A673 (cell line): ENCODE results near the gene AIF1. TPM values are rescaled to one million over a fixed set of nuclear protein-coding genes. Genes with fewer than 3 reads are reported as not detected.

Source experiments
- BruUV-seq: library from RNA; stranded (reverse); fragments of 400-500 nt; replicated peaks from 2 replicates; lab custom pipeline; 2021; lab: Mats Ljungman, UMichigan
- CTCF ChIA-PET: fragments of 300-600 bp; sonication (Branson Sonifier 250); formaldehyde crosslinking; loops from one replicate; lab custom pipeline; 2022; ENCODE audit warnings: antibody characterized with exemption; lab: Charles Lee
- POLR2A ChIA-PET: fragments of 300-600 bp; sonication (Branson Sonifier 250); formaldehyde crosslinking; loops from one replicate; lab custom pipeline; 2022; ENCODE audit warnings: antibody characterized with exemption; ENCODE audit not compliant: low non-redundant PET; lab: Charles Lee
- DNase-seq: peaks from one replicate; pipeline ENCODE4 v3.0.0-alpha.2; 2015; ENCODE audit warnings: low spot score
- H3K27ac ChIP-seq: fragments of 200-600 bp; sonication (generic); 2 replicates; pipeline ENCODE4 v1.5.1; 2016; ENCODE audit warnings: mixed run types, low read depth, mild to moderate bottlenecking, mixed read lengths, antibody characterized with exemption, low read length; ENCODE audit not compliant: poor library complexity, severe bottlenecking
- H3K27me3 ChIP-seq: fragments of 200-600 bp; sonication (generic); replicated peaks from 2 replicates; pipeline ENCODE4 v1.6.1; 2017; ENCODE audit warnings: mixed run types, low read depth, mild to moderate bottlenecking, mixed read lengths, antibody characterized with exemption, low read length; ENCODE audit not compliant: insufficient read depth, poor library complexity
- H3K36me3 ChIP-seq: fragments of 200-600 bp; sonication (generic); 2 replicates; pipeline ENCODE4 v1.6.1; 2016; ENCODE audit warnings: mixed run types, mild to moderate bottlenecking, mixed read lengths, antibody characterized with exemption, low read length; ENCODE audit not compliant: insufficient read depth, poor library complexity, severe bottlenecking
- H3K4me1 ChIP-seq: fragments of 200-600 bp; sonication (generic); 2 replicates; pipeline ENCODE4 v1.6.1; 2017; ENCODE audit warnings: mixed run types, mild to moderate bottlenecking, mixed read lengths, antibody characterized with exemption, low read length; ENCODE audit not compliant: insufficient read depth, poor library complexity, severe bottlenecking
- H3K4me3 ChIP-seq: fragments of 200-600 bp; sonication (generic); 2 replicates; pipeline ENCODE4 v1.5.1; 2016; ENCODE audit warnings: low read depth, mixed run types, mild to moderate bottlenecking, mixed read lengths, low read length; ENCODE audit not compliant: poor library complexity, severe bottlenecking
- H3K9me3 ChIP-seq: fragments of 200-600 bp; sonication (generic); 2 replicates; pipeline ENCODE4 v1.6.1; 2016; ENCODE audit warnings: mixed run types, low read depth, mild to moderate bottlenecking, mixed read lengths, antibody characterized with exemption, low read length; ENCODE audit not compliant: poor library complexity, severe bottlenecking
- EZH2 ChIP-seq: fragments of 200-600 bp; sonication (generic); IDR thresholded peaks from 2 replicates; pipeline ENCODE4 v1.6.1; 2017; ENCODE audit warnings: borderline replicate concordance, low read depth, mild to moderate bottlenecking, mixed read lengths, antibody characterized with exemption, low read length; ENCODE audit not compliant: poor library complexity, severe bottlenecking
- intact Hi-C: fragments of 100-400 bp; cut with micrococcal nuclease; formaldehyde crosslinking; loops from one replicate; pipeline ENCODE4 v1.10.0; 2022; ENCODE audit not compliant: unreplicated experiment
- total RNA-seq: library from RNA; stranded (reverse); gene quantifications from 2 replicates; pipeline ENCODE4 v1.2.3, GENCODE V29; 2021
- TF ChIP-seq, protein P1 (sequence below): fragments of 300-800, 200-600 bp; sonication (generic); conservative IDR thresholded peaks from 2 replicates; pipeline ENCODE4 v1.5.1; 2017; ENCODE audit warnings: low read depth, mild to moderate bottlenecking, antibody characterized with exemption, low read length, moderate library complexity, mixed read lengths

AIF1 gene
- total RNA-seq, 1 experiment from 2014 or later, result 0.64 TPM

DNA sequence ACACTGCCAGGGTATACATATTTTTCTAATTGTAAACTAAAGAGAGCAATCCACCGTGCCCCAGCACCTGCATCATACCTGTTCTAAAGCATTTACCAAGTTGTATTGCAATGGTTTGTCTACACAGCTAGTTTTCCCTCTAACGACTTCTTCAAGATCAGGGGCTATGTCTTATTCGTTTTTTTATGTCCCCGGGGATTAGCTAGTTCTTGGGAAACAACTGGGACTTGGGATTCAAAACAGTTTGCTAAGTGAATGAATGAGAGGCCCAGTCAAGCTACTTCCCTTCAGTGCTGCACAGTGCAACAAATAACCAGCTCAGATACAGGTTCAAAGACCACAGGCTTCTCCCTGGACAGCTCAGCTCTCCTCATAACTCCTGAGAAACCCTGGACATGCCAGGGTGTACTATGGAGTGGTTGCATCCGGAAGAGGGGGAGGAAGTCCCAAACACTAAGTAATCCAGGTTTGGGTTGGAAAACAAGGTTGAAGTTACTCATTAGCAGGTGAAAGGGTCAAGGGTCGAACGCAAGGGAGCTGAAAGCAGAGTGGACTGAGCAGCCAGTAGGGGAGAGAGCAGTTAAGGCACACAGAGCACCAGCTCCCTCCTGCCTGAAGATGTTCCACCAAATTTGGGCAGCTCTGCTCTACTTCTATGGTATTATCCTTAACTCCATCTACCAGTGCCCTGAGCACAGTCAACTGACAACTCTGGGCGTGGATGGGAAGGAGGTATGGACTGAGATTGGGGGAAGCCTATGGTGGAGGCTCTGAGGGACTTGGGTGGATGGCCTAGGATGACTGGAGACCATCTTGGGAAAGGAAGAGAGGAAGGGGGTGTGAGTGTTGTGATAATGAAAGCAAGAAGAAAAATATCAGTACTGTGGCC, 40.6 kb downstream of the AIF1 start, which contains the start of gene APOM:
APOM (plus strand) TSS at position 546 of the 889 bp plus-strand sequence; CDS start at position 619, 73 bp downstream.
- ChIA-PET POLR2A (interaction anchor here (0.8 kb wide), 1 partner anchor 172 kb away, joined by 3 read pairs; the partner anchor contains the start of gene HSPA1B), CTCF (no interaction called here)
- TF ChIP-seq, protein P1, sequence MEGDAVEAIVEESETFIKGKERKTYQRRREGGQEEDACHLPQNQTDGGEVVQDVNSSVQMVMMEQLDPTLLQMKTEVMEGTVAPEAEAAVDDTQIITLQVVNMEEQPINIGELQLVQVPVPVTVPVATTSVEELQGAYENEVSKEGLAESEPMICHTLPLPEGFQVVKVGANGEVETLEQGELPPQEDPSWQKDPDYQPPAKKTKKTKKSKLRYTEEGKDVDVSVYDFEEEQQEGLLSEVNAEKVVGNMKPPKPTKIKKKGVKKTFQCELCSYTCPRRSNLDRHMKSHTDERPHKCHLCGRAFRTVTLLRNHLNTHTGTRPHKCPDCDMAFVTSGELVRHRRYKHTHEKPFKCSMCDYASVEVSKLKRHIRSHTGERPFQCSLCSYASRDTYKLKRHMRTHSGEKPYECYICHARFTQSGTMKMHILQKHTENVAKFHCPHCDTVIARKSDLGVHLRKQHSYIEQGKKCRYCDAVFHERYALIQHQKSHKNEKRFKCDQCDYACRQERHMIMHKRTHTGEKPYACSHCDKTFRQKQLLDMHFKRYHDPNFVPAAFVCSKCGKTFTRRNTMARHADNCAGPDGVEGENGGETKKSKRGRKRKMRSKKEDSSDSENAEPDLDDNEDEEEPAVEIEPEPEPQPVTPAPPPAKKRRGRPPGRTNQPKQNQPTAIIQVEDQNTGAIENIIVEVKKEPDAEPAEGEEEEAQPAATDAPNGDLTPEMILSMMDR, result no peak
- TF ChIP-seq EZH2, result no peak

DNA sequence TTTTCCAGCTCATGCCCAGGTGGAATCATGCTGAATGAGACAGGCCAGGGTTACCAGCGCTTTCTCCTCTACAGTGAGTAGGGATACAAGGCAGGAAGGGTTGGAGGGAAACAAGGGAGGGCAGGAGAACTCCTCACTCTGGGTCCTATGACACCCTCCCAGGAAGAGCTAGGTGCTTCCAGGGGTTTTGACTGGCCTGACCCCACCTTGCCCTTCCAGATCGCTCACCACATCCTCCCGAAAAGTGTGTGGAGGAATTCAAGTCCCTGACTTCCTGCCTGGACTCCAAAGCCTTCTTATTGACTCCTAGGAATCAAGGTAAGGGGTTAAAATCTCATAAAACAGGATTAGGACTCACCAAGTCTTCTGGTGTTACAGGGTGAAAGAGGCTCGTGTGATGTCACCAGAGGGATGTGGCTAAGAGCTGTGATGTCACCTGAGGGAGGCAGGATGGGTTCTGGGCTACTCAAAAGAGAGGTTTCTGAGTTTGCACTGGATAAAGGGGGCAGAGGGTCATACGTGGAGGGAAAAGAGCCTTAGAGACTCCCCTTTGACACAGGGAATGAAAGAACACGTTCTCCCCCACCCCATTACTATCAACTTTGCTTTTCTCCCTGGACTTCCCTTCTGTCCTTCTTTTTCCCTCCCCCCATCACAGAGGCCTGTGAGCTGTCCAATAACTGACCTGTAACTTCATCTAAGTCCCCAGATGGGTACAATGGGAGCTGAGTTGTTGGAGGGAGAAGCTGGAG, 42.5 kb downstream of the AIF1 start:
- no peak for TF ChIP-seq EZH2
- TF ChIP-seq, protein P1, result no peak
- DNase-seq, result no peak
- no TSS peak for BruUV-seq
- H3K4me1 ChIP-seq, result peaks cover 28% of the 10 kb centered on the region
- intact Hi-C loops, result loop anchor here (10.0 kb wide), 1 partner anchor 113 kb away; the partner anchor contains the start of genes ATP6V1G2, DDX39B and NFKBIL1
- no peaks in the 10 kb centered on the region for H3K9me3 ChIP-seq
- CTCF ChIA-PET, result no interaction called here
- H3K36me3 ChIP-seq, result peaks cover 11% of the 10 kb centered on the region
- no peaks in the 10 kb centered on the region for H3K27me3 ChIP-seq
- H3K27ac ChIP-seq, result peak overlapping the region; percentile 88
- POLR2A ChIA-PET, result interaction anchor here (0.6 kb wide), 1 partner anchor 162 kb away, joined by 4 read pairs; no protein-coding TSS in a partner anchor
- peak overlapping the region; percentile 83 for H3K4me3 ChIP-seq

More for the DNA sequence above, 40.6 kb downstream of the AIF1 start, which contains the start of gene APOM:
- peaks cover 27% of the 10 kb centered on the region for H3K4me1 ChIP-seq
- no peaks in the 10 kb centered on the region for H3K36me3 ChIP-seq
- no TSS peak for BruUV-seq
- no peak within 1 kb of the TSS for H3K27ac ChIP-seq
- no peaks in the 10 kb centered on the region for H3K27me3 ChIP-seq
- intact Hi-C loops, result loop anchor here (10.0 kb wide), 1 partner anchor 111 kb away; the partner anchor contains the start of genes ATP6V1G2, DDX39B and NFKBIL1
- H3K9me3 ChIP-seq, result no peaks in the 10 kb centered on the region
- DNase-seq, result no peak
- H3K4me3 ChIP-seq, result no peak within 1 kb of the TSS

GRCh38 chr6:31658158-31658688, 43.2 kb downstream of the AIF1 start:
- Histone ChIP-seq H3K4me3 (peak overlapping the region; percentile 83), H3K4me1 (peaks cover 33% of the 10 kb centered on the region), H3K36me3 (peaks cover 15% of the 10 kb centered on the region), H3K9me3 (no peaks in the 10 kb centered on the region), H3K27me3 (no peaks in the 10 kb centered on the region), H3K27ac (peak overlapping the region; percentile 88)
- no peak for TF ChIP-seq EZH2
- TF ChIP-seq, protein P1, result no peak
- ChIA-PET POLR2A (interaction anchor here (0.6 kb wide), 1 partner anchor 162 kb away, joined by 4 read pairs; no protein-coding TSS in a partner anchor), CTCF (no interaction called here)
- BruUV-seq, result no TSS peak
- intact Hi-C loops, result loop anchor here (10.0 kb wide), 1 partner anchor 113 kb away; the partner anchor contains the start of genes ATP6V1G2, DDX39B and NFKBIL1
- no peak for DNase-seq
